OCI-LY1 (cell line): Measurements from ENCODE around the gene VAV3.
"Not testable (repeated sequence)": the region's sequence is repeated elsewhere in the genome, so short reads cannot be mapped to it uniquely, and the experiment has no call there.

ENCODE experiments used
- H2AFZ ChIP-seq: fragments of 200-600 bp; sonication (generic), shearing (Covaris generic); 2 replicates; pipeline ENCODE4 v1.6.0; 2014; ENCODE audit warnings: antibody characterized with exemption, mild to moderate bottlenecking, low read length
- H3F3A ChIP-seq: fragments of 200-600 bp; sonication (generic), shearing (Covaris generic); 2 replicates; pipeline ENCODE4 v1.6.0; 2014; ENCODE audit warnings: mild to moderate bottlenecking, antibody characterized with exemption, low read length, moderate library complexity; ENCODE audit not compliant: insufficient read depth
- H3K27ac ChIP-seq: fragments of 200-600 bp; sonication (generic); 2 replicates; pipeline ENCODE4 v1.5.1; 2014; ENCODE audit warnings: low read length, mixed run types, mild to moderate bottlenecking, low read depth; ENCODE audit not compliant: poor library complexity, severe bottlenecking
- H3K27me3 ChIP-seq: fragments of 200-600 bp; sonication (generic); 2 replicates; pipeline ENCODE4 v1.6.0; 2014; ENCODE audit warnings: antibody characterized with exemption, mild to moderate bottlenecking, low read length, moderate library complexity; ENCODE audit not compliant: insufficient read depth
- H3K36me3 ChIP-seq: fragments of 200-600 bp; sonication (generic); 2 replicates; pipeline ENCODE4 v1.6.1; 2014; ENCODE audit warnings: mild to moderate bottlenecking, antibody characterized with exemption, low read length, moderate library complexity, mixed read lengths; ENCODE audit not compliant: insufficient read depth
- H3K4me1 ChIP-seq: fragments of 200-600 bp; sonication (generic); 2 replicates; pipeline ENCODE4 v1.5.1; 2014; ENCODE audit warnings: mild to moderate bottlenecking, low read length, moderate library complexity; ENCODE audit not compliant: insufficient read depth, severe bottlenecking
- H3K4me2 ChIP-seq: fragments of 200-600 bp; sonication (generic), shearing (Covaris generic); 2 replicates; pipeline ENCODE4 v1.6.1; 2014; ENCODE audit warnings: low read length
- H3K4me3 ChIP-seq: fragments of 200-600 bp; sonication (generic); 2 replicates; pipeline ENCODE4 v1.5.1; 2014; ENCODE audit warnings: low read length, low read depth, mild to moderate bottlenecking, mixed read lengths; ENCODE audit not compliant: poor library complexity, severe bottlenecking
- H3K79me2 ChIP-seq: fragments of 200-600 bp; shearing (Covaris generic); 2 replicates; pipeline ENCODE4 v1.6.1; 2016; ENCODE audit warnings: mixed run types, low read length, mixed read lengths; ENCODE audit not compliant: insufficient read depth
- H3K9ac ChIP-seq: fragments of 200-600 bp; sonication (generic), shearing (Covaris generic); 2 replicates; pipeline ENCODE4 v1.6.1; 2014; ENCODE audit warnings: mild to moderate bottlenecking, low read length, mixed read lengths
- H3K9me2 ChIP-seq: fragments of 200-600 bp; sonication (generic), shearing (Covaris generic); 2 replicates; pipeline ENCODE4 v1.6.1; 2014; ENCODE audit warnings: low read depth, mild to moderate bottlenecking, low read length, mixed read lengths
- H3K9me3 ChIP-seq: fragments of 200-600 bp; shearing (Covaris generic); 2 replicates; pipeline ENCODE4 v1.6.1; 2014; ENCODE audit warnings: low read length, mixed read lengths
- H4K20me1 ChIP-seq: fragments of 200-600 bp; sonication (generic), shearing (Covaris generic); 2 replicates; pipeline ENCODE4 v1.6.0; 2016; ENCODE audit warnings: mild to moderate bottlenecking, low read length; ENCODE audit not compliant: insufficient read depth
- EZH2 ChIP-seq: fragments of 200-600 bp; sonication (generic), shearing (Covaris generic); IDR thresholded peaks from 2 replicates; pipeline ENCODE4 v1.8.0; 2017; ENCODE audit warnings: borderline replicate concordance, mixed run types, mild to moderate bottlenecking, antibody characterized with exemption, low read length, moderate library complexity, mixed read lengths
- TF ChIP-seq, protein P1 (sequence below): fragments of 200-600 bp; sonication (generic), shearing (Covaris generic); IDR thresholded peaks from 2 replicates; pipeline ENCODE4 v1.5.1; 2017; ENCODE audit warnings: mild to moderate bottlenecking, antibody characterized with exemption, low read length, moderate library complexity, mixed read lengths

Gene VAV3

DNA sequence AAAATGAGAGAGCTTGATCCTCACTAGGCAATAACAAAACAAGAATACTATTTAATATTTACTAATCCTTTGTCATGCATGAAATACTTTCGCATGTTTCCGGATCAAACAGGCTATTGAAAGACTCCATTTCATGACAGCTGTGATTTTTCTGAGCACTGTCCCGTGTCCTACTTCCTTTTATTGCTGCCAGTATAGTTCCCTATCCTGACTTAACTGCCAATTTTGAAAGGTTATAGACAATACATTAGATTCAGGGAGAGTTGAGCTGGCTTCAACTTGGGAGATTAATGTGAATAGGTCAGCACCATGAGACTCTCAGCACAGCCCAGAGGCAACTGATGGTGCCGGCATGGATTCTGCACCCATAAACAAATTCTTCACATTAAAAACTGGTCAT lies 225.8 kb downstream of the VAV3 start:
- H3K36me3 ChIP-seq: no peaks in the 10 kb centered on the region
- no peak overlapping the region for H3K9ac ChIP-seq
- H3K79me2 ChIP-seq: no peaks in the 10 kb centered on the region
- no peaks in the 10 kb centered on the region for H3K9me2 ChIP-seq
- H2AFZ ChIP-seq: no peak overlapping the region
- H3K4me2 ChIP-seq: no peak overlapping the region
- H3K27ac ChIP-seq: peak overlapping the region; percentile 55
- H3F3A ChIP-seq: no peaks in the 10 kb centered on the region
- H3K4me3 ChIP-seq: no peak overlapping the region
- TF ChIP-seq EZH2: no peak
- TF ChIP-seq, protein P1, sequence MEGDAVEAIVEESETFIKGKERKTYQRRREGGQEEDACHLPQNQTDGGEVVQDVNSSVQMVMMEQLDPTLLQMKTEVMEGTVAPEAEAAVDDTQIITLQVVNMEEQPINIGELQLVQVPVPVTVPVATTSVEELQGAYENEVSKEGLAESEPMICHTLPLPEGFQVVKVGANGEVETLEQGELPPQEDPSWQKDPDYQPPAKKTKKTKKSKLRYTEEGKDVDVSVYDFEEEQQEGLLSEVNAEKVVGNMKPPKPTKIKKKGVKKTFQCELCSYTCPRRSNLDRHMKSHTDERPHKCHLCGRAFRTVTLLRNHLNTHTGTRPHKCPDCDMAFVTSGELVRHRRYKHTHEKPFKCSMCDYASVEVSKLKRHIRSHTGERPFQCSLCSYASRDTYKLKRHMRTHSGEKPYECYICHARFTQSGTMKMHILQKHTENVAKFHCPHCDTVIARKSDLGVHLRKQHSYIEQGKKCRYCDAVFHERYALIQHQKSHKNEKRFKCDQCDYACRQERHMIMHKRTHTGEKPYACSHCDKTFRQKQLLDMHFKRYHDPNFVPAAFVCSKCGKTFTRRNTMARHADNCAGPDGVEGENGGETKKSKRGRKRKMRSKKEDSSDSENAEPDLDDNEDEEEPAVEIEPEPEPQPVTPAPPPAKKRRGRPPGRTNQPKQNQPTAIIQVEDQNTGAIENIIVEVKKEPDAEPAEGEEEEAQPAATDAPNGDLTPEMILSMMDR: no peak
- no peaks in the 10 kb centered on the region for H4K20me1 ChIP-seq
- H3K4me1 ChIP-seq: peaks cover 16% of the 10 kb centered on the region
- no peaks in the 10 kb centered on the region for H3K27me3 ChIP-seq
- no peaks in the 10 kb centered on the region for H3K9me3 ChIP-seq

DNA sequence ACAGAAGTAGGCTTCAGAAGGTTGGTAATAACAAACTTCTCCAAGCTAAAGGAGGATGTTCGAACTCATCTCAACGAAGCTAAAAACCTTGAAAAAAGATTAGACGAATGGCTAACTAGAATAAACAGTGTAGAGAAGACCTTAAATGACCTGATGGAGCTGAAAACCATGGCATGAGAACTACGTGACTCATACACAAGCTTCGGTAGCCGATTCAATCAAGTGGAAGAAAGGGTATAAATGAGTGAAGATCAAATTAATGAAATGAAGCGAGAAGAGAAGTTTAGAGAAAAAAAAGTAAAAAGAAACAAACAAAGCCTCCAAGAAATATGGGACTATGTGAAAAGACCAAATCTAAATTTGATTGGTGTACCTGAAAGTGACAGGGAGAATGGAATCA lies 231.6 kb downstream of the VAV3 start:
- not testable (repeated sequence) for H3F3A ChIP-seq, H3K4me1 ChIP-seq, H3K27ac ChIP-seq, H3K36me3 ChIP-seq, H3K9ac ChIP-seq, H3K4me2 ChIP-seq, H3K9me2 ChIP-seq, H4K20me1 ChIP-seq, H3K4me3 ChIP-seq, H3K27me3 ChIP-seq, H3K79me2 ChIP-seq, H2AFZ ChIP-seq, H3K9me3 ChIP-seq

DNA sequence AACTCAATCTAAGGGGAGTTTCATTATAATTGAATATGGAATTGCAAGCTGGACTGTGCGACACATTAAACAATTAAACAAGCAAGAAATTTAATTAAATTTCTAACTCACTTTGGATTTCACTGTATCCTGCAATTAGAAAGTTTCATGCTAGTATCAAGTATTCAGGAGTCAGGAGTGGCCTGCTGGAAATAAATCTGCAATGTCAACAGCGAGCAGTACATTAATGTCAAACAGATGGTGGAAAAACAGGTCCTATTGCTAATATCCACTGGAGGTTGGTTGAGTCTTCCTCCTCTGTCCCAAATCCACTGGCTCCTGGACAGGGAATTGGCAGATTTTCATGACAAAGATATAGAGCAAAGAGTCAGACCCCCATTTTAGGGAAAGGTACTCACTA lies 237.1 kb downstream of the VAV3 start:
- Histone ChIP-seq H3K79me2 (no peaks in the 10 kb centered on the region), H3K36me3 (no peaks in the 10 kb centered on the region)

DNA sequence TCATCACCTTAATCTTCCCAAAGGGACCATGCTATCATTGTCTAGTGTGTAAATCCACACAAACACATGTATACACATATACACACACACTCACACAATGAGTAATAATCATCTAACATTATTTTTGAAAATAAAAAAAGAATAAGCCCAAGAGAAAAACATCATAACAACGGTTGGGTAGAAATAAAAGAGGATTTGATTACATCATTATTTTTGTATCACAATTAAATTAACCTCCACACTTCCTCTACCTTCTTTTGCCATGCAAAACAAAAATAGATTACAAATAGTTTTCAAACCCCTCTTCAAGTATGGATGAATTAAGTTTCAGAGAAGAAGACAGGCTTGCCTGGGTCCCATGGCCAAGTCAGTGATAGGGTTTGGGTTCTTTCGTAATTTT lies 238.1 kb downstream of the VAV3 start:
- Histone ChIP-seq H3K4me2 (no peak overlapping the region), H3K27ac (no peak overlapping the region), H3K9ac (no peak overlapping the region), H3K27me3 (no peaks in the 10 kb centered on the region), H3K9me3 (no peaks in the 10 kb centered on the region), H3K4me3 (no peak overlapping the region), H3K9me2 (no peaks in the 10 kb centered on the region), H2AFZ (no peak overlapping the region), H3K79me2 (no peaks in the 10 kb centered on the region), H4K20me1 (no peaks in the 10 kb centered on the region), H3K4me1 (no peaks in the 10 kb centered on the region), H3K36me3 (no peaks in the 10 kb centered on the region), H3F3A (no peaks in the 10 kb centered on the region)
- no peak for TF ChIP-seq EZH2
- TF ChIP-seq, protein P1: no peak

More for the DNA sequence above, 237.1 kb downstream of the VAV3 start:
- Histone ChIP-seq H3K4me3 (no peak overlapping the region), H3K9ac (no peak overlapping the region), H4K20me1 (no peaks in the 10 kb centered on the region), H3F3A (no peaks in the 10 kb centered on the region), H3K9me3 (no peaks in the 10 kb centered on the region), H3K27ac (no peak overlapping the region), H2AFZ (no peak overlapping the region), H3K4me1 (no peaks in the 10 kb centered on the region), H3K27me3 (no peaks in the 10 kb centered on the region), H3K4me2 (no peak overlapping the region), H3K9me2 (no peaks in the 10 kb centered on the region)
- no peak for TF ChIP-seq EZH2
- TF ChIP-seq, protein P1: no peak
